NT2/D1 (cell line): Measurements from ENCODE around the gene CD58.

Experiments
- YY1 ChIP-seq: IDR thresholded peaks from 2 replicates; pipeline ENCODE4 v1.6.1; 2011; ENCODE audit not compliant: insufficient read length, insufficient read depth
- ZNF274 ChIP-seq: IDR thresholded peaks from 2 replicates; pipeline ENCODE4 v1.6.1; 2011; ENCODE audit warnings: mild to moderate bottlenecking, low read depth, low read length

DNA sequence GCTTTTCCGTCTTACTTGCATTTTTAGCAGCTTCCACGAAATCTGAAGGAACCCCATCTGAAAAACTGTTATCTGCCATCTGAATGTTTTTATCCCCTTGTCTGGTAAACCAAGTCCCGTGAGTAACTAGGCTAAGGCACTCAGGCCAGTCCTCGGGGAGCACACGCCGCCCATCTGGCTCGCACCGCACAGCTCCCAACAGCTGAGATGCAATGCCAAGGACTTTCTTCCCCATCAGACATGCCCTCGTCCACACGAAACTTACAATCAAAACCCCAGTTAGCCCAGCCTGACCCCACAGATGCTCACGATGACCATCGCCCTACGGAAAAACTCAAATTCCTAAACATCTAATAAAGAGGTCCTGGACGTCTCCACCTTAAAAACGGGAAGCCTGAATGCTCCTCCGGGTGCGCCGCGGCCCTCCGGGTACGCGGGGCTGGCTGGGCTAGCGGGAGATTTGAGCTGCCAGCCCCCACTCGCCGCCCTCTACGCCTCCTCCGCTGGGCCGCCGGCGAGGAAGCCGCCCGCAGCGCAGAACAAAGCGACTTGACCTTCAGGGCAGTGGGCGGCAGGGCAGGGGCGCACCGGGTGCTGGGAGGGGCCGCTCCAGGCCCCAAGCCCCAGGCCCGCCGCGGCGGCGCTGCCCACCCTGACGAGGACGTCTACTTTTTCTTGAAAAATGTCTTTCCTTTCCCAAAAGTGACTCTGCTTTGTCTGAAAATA lies 36.6 kb downstream of the CD58 start:
- TF ChIP-seq YY1 (no peak), ZNF274 (no peak)
